KMS-11 (cell line): Measurements from ENCODE around the gene MZT1.

Experiments
- H2AFZ ChIP-seq: fragments of 200-600 bp; sonication (generic); 2 replicates; pipeline ENCODE4 v1.6.1; 2016; ENCODE audit warnings: antibody characterized with exemption, mixed run types, low read depth
- H3K27ac ChIP-seq: fragments of 200-600 bp; sonication (generic); 2 replicates; pipeline ENCODE4 v1.6.1; 2016; ENCODE audit warnings: mild to moderate bottlenecking, mixed run types
- H3K27me3 ChIP-seq: fragments of 200-600 bp; sonication (generic); 2 replicates; pipeline ENCODE4 v1.6.1; 2017; ENCODE audit warnings: mild to moderate bottlenecking, low read depth, mixed run types, moderate library complexity; ENCODE audit not compliant: insufficient read depth
- H3K36me3 ChIP-seq: fragments of 200-600 bp; sonication (generic); 2 replicates; pipeline ENCODE4 v1.6.1; 2017; ENCODE audit warnings: mild to moderate bottlenecking, mixed run types; ENCODE audit not compliant: insufficient read depth
- H3K4me1 ChIP-seq: fragments of 200-600 bp; sonication (generic); 2 replicates; pipeline ENCODE4 v1.6.1; 2016; ENCODE audit warnings: mild to moderate bottlenecking, low read depth, mixed run types; ENCODE audit not compliant: poor library complexity, severe bottlenecking
- H3K4me2 ChIP-seq: fragments of 200-600 bp; sonication (generic); 2 replicates; pipeline ENCODE4 v1.7.0; 2016; ENCODE audit warnings: mild to moderate bottlenecking, mixed run types
- H3K4me3 ChIP-seq: fragments of 200-600 bp; sonication (generic); IDR thresholded peaks from 2 replicates; pipeline ENCODE4 v1.6.1; 2017; ENCODE audit warnings: low read depth, low read length, mixed read lengths; ENCODE audit not compliant: insufficient read depth
- H3K79me2 ChIP-seq: fragments of 200-600 bp; sonication (generic); 2 replicates; pipeline ENCODE4 v1.6.1; 2016; ENCODE audit warnings: low read depth, mixed run types; ENCODE audit not compliant: insufficient read depth
- H3K9ac ChIP-seq: fragments of 200-600 bp; sonication (generic); 2 replicates; pipeline ENCODE4 v1.6.1; 2016; ENCODE audit warnings: mild to moderate bottlenecking, mixed run types
- H4K20me1 ChIP-seq: fragments of 200-600 bp; sonication (generic); 2 replicates; pipeline ENCODE4 v1.6.1; 2016; ENCODE audit warnings: mild to moderate bottlenecking, mixed run types; ENCODE audit not compliant: insufficient read depth
- CTCF ChIP-seq: fragments of 200-600 bp; sonication (generic); conservative IDR thresholded peaks from 2 replicates; pipeline ENCODE4 v1.6.1; 2017; ENCODE audit warnings: low read depth, mild to moderate bottlenecking, antibody characterized with exemption, low read length, moderate library complexity, mixed read lengths

The MZT1 gene

GRCh38 chr13:72666391-72666790, 61.0 kb downstream of the MZT1 start:
- Histone ChIP-seq H3K4me3 (no peak overlapping the region), H3K27me3 (no peaks in the 10 kb centered on the region), H4K20me1 (no peaks in the 10 kb centered on the region), H3K27ac (no peak overlapping the region), H3K9ac (no peak overlapping the region), H3K36me3 (no peaks in the 10 kb centered on the region), H2AFZ (no peak overlapping the region), H3K4me1 (no peaks in the 10 kb centered on the region), H3K4me2 (no peak overlapping the region), H3K79me2 (no peaks in the 10 kb centered on the region)
- no peak for TF ChIP-seq CTCF

DNA sequence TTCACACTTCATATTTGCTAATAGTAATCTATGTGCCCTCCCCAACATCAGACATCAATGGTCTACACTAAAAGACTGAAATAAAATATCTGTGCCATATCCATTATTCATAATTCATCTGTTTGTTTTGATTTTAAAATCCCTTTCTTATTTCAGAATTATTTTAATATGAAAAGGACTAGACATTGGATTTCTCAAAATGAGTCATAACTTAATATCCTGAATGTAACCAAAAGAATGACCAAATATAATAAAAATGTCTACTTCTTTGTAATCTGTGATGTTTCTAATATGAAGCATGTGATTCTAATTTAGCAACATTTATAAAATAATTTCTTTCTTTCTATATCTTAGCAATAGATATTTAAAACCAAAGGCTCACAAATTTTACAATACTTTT, 64.9 kb downstream of the MZT1 start:
- Histone ChIP-seq H3K4me3 (no peak overlapping the region), H3K9ac (no peak overlapping the region), H2AFZ (no peak overlapping the region), H4K20me1 (no peaks in the 10 kb centered on the region), H3K79me2 (no peaks in the 10 kb centered on the region), H3K4me1 (no peaks in the 10 kb centered on the region), H3K27me3 (no peaks in the 10 kb centered on the region), H3K36me3 (no peaks in the 10 kb centered on the region), H3K4me2 (no peak overlapping the region), H3K27ac (no peak overlapping the region)
- TF ChIP-seq CTCF, result no peak
